ENCODE data around the gene ATP13A5.

ATP13A5 gene, protein sequence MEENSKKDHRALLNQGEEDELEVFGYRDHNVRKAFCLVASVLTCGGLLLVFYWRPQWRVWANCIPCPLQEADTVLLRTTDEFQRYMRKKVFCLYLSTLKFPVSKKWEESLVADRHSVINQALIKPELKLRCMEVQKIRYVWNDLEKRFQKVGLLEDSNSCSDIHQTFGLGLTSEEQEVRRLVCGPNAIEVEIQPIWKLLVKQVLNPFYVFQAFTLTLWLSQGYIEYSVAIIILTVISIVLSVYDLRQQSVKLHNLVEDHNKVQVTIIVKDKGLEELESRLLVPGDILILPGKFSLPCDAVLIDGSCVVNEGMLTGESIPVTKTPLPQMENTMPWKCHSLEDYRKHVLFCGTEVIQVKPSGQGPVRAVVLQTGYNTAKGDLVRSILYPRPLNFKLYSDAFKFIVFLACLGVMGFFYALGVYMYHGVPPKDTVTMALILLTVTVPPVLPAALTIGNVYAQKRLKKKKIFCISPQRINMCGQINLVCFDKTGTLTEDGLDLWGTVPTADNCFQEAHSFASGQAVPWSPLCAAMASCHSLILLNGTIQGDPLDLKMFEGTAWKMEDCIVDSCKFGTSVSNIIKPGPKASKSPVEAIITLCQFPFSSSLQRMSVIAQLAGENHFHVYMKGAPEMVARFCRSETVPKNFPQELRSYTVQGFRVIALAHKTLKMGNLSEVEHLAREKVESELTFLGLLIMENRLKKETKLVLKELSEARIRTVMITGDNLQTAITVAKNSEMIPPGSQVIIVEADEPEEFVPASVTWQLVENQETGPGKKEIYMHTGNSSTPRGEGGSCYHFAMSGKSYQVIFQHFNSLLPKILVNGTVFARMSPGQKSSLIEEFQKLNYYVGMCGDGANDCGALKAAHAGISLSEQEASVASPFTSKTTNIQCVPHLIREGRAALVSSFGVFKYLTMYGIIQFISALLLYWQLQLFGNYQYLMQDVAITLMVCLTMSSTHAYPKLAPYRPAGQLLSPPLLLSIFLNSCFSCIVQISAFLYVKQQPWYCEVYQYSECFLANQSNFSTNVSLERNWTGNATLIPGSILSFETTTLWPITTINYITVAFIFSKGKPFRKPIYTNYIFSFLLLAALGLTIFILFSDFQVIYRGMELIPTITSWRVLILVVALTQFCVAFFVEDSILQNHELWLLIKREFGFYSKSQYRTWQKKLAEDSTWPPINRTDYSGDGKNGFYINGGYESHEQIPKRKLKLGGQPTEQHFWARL

DNA sequence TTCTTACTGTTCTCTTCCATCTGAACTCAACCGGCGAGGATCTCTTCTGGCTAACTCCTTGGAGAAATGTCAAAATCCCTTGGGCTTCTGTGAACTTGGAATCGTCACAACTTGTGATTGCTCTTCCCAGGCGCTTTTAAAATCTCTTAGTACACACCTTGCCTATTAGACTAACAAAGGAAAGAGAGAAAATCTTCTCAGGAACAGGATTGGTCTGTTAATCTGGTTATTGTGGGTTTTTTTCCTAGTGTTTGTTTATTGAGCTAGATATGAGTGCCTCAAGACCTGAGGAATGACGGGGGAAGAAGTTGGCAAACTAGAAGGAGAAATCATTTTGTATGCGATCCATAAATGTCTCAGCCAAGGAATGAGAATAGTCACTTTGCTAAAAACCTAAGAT lies at the start of gene ATP13A5:
ATP13A5 (minus strand) TSS at position 48 of the 400 bp plus-strand sequence; CDS start at position 20, 28 bp downstream.
- DNase-seq (ENCODE audit: low read depth in 2 of 2) = no peak

DNA sequence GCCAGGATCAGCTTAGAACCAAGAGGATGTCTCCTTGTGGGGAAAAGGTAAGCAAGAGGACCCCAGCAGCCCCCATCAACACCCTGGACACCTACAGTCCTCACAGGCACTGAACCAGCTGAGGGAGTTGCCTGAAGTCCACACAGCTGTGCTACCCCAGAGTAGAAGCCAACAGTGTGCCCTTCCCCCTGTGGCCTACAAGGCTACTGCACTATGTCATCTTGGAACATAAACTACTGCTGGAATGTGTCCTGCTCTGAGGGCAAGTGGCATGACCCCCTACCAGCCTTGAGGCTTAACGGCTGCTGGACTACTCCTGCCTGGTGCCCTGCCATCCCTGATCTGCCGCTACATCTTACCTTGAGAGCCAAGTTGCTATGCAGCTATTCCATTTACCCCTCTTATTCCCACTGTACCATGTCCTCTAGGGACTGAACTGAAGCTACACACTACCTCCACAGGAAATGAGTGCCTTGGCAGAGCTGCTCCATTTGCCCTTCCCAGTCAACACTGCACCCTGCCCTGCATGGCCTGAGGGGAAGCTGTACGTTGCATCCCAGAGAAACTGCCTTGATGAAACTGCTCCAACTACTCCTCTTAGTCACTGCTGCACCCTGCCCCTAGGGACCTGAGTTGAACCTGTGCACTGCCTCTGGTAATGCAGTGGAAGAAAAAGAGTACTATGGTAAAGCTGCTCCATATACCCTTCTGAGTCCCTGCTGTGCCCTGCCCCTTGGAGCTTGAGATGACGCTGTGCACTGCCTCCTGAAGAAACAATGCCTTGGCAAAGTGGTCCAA lies 40.2 kb upstream of the ATP13A5 start:
- no peak for DNase-seq (ENCODE audit: low read depth in 2 of 2)

DNA sequence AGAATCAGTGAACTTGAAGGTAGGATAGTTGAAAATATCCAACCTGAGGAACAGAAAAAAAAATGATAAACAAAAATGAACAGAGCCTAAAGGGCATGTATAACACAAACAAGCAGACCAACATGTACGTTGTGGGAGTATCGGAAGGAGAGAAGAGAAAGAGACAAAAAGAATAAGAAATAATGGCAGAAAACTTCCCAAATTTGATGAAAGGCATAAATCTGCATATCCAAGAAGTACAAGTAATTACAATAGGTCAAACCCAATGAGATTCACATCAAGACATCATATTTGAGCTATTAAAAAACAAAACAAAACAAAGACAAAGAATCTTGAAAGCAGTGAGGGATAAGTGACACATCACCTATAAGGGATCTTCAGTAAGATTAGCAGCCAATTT lies 38.1 kb upstream of the ATP13A5 start:
- no peak for DNase-seq (ENCODE audit: low read depth in 2 of 2)

DNA sequence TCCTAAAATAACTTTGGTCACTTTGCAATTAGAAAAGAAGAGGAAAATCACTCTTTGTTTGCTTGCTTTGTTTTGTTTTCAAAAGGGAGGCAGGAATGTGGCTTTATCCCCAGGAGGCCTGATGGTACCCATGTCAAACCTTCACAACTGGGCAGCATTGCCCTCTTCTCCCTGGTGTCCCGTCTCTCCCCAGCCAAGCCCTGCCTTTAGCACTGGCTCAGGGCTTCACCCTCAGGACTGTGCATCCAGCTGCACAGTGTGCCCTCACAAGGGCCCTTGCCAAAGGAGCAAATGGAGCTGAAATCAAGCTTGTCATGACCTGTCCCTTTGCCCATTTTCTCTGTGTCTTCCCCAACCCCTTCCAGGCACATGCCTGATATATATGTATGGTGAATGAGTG lies 29.1 kb upstream of the ATP13A5 start:
- no peak for DNase-seq (ENCODE audit: low read depth in 2 of 2)

DNA sequence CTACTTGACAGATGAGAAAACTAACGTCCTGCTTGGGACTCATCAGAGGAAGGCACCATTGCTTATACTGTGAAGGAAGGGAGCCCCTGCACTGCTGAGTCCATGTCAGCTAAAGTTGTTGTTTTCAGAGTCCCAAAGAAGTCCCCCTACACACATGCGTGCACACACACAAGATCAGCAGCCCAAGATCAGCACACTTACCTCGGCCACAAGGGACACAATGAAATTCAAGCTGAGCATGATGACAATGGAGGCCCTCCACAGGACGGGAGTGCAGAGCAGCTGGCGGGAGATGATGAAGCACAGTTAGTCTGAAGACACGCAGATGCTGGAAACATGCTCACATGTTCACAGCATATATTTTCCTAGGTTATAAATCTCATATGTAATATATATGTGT lies 28.6 kb upstream of the ATP13A5 start:
- no peak for DNase-seq (ENCODE audit: low read depth in 2 of 2)

DNA sequence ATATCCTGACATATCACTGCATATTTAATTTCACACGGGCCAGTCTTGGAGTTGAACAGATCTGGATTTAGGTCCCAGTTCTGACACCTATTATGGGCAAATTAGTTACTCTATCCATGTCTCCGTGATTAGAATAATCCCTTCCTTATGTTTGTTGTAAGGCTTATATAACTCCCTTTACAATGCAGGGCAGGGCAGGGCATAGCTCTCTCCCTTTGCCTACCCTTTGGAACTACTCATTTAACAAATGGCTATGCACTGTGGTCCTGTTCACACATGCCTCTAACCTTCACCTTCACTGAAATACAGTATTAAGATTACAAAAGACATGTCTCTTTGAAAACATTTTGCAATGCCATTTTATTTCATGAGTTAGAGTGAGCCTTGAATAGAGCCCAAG lies 24.8 kb upstream of the ATP13A5 start:
- DNase-seq (ENCODE audit: low read depth in 2 of 2) = no peak

DNA sequence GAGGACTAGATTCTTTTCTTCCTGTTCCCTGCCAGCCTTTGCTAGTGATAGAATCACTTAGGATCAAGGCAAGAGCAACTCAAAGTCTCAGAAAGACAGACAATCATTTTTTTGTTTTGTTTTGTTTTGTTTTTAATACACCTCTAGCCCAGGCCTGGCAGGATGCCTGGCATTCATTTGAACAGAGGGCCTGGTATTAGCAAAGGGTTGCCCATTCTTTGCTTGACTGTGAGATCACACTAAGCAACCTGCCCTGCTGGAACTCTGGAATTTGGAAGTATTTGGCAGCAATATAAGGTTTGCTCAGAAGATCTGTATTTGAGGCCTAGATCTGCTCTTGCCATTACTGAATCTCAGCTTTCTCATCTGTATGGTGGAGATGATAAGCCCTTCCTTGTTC lies 21.8 kb upstream of the ATP13A5 start:
- no peak for DNase-seq (ENCODE audit: low read depth in 2 of 2)

DNA sequence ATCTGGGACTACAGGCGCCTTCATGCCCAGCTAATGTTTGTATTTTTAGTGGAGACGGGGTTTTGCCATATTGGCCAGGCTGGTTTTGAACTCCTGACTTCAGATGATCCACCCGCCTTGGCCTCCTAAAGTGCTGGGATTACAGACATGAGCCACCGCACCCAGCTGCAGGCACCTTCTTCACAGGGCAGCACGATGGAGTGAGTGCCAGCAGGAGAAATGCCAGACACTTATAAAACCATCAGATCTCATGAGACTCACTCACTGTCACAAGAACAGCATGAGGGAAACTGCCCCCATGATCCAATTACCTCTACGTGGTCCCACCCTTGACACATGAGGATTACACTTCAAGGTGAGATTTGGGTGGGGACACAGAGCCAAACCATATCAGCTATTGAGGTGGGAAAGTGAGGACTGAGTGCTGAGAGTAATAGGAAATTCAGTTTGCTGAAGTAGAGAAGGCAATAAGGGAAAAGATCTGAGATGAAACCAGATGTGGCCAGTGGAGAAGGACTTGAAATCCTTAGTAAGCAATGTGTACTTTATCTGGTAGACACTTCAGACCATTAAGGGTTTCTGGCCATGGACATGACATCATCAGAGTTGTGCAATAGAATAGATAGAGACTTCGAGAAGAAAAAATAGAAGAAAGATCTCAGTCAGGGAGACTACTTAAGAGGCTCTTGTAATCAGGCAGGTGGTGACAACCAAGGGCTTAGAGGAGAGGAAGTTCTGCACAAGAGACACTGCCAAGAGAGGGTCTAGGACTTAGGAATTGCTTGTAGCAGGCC lies 18.1 kb upstream of the ATP13A5 start:
- DNase-seq (ENCODE audit: low read depth in 2 of 2) = no peak

DNA sequence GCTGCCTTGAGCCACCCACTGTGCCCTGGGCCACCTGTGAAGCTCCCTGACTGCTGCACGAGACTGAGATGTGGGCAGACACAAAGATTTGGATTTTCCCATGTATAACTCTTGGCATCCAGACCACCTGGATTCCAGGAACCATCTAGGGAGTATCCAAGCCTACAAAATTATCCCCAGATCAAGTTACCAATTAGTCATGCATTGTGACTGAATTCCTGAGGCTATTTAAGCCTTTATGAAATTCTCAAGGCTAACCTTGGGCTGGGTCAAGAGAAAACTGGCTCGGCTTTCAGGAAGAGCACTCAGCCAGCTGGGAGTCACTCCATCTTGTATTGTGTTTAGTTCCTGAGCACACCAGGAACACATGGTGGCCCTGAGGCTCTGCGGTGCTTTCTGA lies 13.3 kb upstream of the ATP13A5 start:
- DNase-seq (ENCODE audit: low read depth in 2 of 2) = no peak

DNA sequence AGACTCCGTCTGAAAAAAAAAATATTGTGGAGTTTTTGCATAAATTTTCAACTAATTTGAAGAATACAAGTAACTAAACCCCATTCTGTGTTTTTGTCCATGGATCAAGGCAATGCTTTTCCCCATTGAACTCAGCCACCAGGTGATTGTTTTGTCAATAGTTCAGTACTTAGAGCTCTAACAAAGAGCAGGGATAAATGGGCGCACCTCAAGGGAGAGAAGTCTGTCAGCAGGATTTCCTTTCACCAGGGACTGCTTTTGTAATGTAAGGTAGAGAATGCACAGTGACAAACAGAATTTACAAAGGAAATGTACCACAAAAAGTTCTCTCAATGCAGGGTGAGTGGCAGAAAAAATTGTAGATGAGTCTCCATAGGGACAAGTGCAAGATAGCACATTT lies 10.8 kb upstream of the ATP13A5 start:
- no peak for DNase-seq (ENCODE audit: low read depth in 2 of 2)

DNA sequence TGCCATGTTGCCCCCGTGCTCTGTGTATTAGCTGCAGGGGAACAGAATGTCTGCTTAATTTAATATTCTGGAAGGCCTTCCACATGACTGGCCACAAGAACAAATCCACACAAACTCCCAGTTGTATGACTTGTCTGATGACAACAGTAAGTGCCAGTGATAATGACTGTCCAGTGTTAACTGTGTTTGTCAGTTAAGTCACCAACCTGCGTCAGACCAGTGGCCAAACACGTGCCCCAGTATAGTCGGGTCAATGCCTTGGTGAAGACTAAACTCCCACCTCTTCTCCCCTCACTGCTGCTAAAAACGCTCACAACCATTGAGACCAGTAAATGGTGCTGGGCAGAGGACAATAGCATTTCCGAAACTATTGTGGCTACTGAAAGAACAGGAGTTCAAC lies 9.8 kb upstream of the ATP13A5 start:
- no peak for DNase-seq (ENCODE audit: low read depth in 2 of 2)

DNA sequence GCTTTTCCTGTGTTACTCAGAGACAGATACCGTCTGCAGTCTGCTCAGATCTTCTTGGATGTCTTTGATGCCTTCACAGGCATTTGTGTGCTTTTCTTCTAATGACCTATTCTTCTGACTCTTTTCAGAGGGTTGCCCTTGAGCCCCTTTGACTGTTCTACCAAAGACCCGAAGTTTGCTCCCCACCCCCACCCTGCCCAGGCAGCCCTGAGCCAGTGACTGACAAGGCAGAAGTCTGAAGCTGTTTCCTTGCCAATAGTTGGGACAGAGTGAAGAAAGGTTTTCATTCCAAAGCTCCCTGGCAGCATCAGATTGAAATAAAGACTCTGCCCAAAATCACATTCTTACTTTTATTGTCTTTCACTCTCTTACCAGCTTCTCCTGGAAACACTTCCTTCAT lies 9.0 kb upstream of the ATP13A5 start:
- DNase-seq (ENCODE audit: low read depth in 2 of 2) = no peak

DNA sequence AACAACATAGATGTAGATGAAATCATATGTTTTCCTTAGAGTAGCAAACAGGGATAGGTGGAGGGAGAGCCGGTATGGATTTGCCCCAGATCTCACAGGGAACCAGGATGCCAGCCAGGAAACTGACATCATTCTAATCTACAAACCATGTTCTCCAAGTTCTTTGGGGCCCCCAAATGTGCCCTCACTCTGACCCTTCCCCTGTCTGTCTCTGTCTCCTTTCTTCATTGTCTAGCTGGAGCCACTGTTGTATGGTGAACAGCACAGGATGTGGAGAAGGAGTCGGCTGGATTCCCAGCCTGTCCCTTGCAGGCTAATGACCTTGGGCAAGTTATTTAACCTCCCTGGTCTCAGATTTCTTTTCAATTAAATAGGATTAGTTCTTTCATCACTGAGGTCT lies 962 bp downstream of the ATP13A5 start:
- no peak for DNase-seq (ENCODE audit: low read depth in 2 of 2)

DNA sequence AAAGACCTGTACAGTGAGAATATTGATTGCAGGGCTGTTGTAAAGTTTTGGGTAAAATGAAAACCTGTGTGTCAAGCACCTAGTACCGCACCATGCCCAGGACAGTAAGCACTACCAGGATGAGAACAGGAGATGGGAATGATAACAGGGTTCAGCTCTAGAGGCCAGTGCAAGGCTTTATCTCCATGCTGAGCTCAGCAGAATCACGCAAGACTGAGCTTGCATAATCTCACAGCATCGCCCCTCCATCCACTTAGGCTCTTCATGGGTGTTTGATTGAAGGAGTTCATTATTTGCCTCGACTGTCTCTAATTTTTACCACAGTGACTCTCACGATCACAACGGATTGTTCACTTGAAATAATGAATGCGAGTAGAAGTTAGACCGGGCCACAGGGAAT lies 2.9 kb downstream of the ATP13A5 start:
- DNase-seq (ENCODE audit: low read depth in 2 of 2) = no peak

DNA sequence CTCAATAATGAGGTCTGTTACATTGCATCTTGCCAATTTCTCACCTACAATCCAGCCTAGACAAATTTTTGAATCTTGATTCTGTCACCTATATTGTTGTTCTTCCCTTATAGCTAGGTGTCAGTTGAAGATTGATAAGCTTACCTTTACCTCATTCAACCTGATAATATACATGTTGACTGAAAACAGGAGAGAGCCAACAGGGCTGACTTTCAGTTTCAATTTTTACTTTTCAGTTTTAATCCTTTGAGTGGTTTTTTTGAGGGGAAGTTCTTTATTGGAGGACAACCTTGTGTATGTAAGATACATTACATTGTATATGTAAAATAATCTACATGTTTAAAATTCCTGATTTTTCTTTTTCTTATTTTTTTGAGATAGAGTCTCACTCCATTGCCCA lies 5.8 kb downstream of the ATP13A5 start:
- no peak for DNase-seq (ENCODE audit: low read depth in 2 of 2)

DNA sequence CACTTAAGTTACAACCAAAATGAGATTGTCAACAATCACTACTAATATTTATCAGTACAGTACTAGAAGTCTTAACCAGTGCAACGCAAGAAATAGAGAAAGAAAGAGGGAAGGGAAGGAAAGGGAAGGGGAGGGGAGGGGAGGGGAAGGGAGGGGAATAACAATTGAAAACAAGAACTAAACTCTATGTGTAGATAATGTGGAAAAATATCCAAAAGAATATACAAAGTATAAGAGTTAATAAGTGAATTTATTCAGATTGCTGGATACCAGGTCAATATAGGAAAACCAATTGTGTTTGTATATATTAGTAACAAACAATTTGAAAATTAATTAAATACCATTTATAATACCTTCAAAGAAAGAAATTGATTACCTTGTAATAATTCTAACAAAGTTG lies 10.7 kb downstream of the ATP13A5 start:
- no peak for DNase-seq (ENCODE audit: low read depth in 2 of 2)

DNA sequence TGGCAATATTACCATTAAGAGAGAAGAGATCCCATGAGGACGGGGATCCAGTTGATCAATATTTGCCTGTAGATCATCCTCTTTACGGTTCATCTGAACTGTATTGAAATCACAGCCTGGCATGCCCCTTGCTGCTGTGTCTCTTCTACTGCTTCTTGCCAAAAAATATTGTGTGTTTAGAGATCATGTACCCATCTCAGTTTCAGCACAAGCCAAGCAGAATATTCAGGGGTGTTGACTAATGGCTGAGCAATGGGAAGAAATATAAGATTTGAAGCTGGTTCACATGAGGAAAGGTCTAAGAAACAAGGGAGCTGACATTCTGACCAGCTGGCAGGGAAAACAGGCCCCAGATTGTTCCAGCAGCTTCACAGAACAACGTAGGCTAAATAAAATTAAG lies 21.3 kb downstream of the ATP13A5 start:
- no peak for DNase-seq (ENCODE audit: low read depth in 2 of 2)

DNA sequence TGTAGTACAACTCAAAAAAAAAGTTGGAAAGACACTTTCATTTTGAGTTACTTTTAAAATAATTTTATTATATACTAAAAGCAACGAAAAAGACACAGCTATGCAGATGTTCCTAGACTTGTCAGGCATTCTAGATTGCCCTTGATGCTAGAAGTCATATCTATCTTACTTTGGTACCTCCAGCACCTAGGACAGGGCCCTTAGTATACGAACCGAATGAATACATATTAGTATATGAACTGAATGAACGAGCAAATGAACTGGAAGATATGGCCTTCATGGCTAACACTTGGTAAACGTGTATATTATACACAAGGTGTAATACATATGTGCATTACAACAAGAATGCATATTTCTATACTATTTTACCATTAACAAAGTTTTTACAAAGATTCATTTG lies 24.1 kb downstream of the ATP13A5 start:
- DNase-seq (ENCODE audit: low read depth in 2 of 2) = no peak

DNA sequence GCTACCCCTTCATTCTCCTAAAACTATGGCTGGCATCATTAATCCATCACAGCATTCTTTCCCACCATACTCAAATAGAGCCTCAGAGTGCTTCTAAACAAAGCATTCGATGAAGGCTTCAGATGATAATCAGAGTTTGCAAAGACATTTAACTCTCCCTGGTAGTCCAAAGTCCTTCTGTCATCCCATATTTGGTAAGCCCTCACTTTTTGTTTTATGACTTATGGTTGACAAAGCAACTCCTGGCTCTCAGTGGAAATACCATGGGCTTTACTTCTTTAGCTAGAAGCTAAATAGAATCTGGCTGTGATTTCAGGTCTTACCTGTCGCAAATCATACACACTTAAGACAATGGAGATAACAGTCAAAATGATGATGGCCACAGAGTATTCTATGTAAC lies 27.8 kb downstream of the ATP13A5 start:
- no peak for DNase-seq (ENCODE audit: low read depth in 2 of 2)

DNA sequence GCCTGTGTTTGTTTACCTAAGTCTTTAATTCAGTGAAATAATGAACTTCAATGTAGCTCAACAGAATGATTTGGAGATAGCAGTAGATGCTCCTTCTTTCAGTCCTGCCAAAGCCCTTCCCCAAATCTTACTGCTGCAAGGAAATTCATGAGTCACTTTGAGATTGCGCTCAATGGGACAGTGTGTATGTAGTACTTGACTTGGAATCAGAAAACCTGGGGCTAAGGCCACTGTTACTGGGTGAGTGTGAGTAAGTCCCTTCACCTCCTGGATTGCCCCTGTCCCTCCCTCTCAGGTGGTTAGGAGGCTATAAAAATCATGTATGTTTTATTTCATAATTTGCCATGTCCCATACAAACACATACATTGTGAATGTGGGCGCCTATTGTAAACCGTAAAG lies 29.9 kb downstream of the ATP13A5 start:
- no peak for DNase-seq (ENCODE audit: low read depth in 2 of 2)

All from stimulated activated CD8-positive, alpha-beta memory T cell treated with anti-CD3 and anti-CD28 coated beads, Interleukin-2, amount 100 ng/mL, for 1 hour (primary cell).